Stimulated activated CD4-positive, alpha-beta T cell treated with anti-CD3 and anti-CD28 coated beads, Interleukin-2, amount 100 ng/mL, for 48 hours (primary cell): ENCODE data around the gene ZNF784.

ENCODE experiments used
- DNase-seq, 2 donors: peaks; one replicate each; pipeline ENCODE4 v3.0.0-alpha.2; 2020

Gene ZNF784

GRCh38 chr19:55655648-55656040, 31.3 kb upstream of the ZNF784 start:
- DNase-seq: no peak

GRCh38 chr19:55654868-55655647, 30.7 kb upstream of the ZNF784 start, which contains the start of gene U2AF2:
Gene U2AF2 (plus strand): TSS chr19:55655035. CDS start chr19:55655105, 70 bp downstream.
- peak; percentile 96 to 97 for DNase-seq

GRCh38 chr19:55654323-55654867, 30.0 kb upstream of the ZNF784 start:
- peak; percentile 96 to 98 for DNase-seq

GRCh38 chr19:55653651-55654322, 29.4 kb upstream of the ZNF784 start:
- DNase-seq: peak; percentile 93 to 97

- no peak for DNase-seq
Measured at GRCh38 chr19:55652311-55653128, 28.2 kb upstream of the ZNF784 start.

- no peak for DNase-seq
Measured at GRCh38 chr19:55651236-55651635, 26.9 kb upstream of the ZNF784 start.

GRCh38 chr19:55650602-55651230, 26.4 kb upstream of the ZNF784 start:
- no peak for DNase-seq

GRCh38 chr19:55650126-55650557, 25.8 kb upstream of the ZNF784 start:
- no peak for DNase-seq

GRCh38 chr19:55649268-55650125, 25.1 kb upstream of the ZNF784 start:
- no peak for DNase-seq

- no peak for DNase-seq
Measured at GRCh38 chr19:55648585-55649267, 24.4 kb upstream of the ZNF784 start.

- no peak for DNase-seq
Measured at GRCh38 chr19:55647732-55648584, 23.6 kb upstream of the ZNF784 start, which contains the start of gene CCDC106. Gene CCDC106 (plus strand): TSS chr19:55648212. CDS start chr19:55649047, 835 bp downstream.

GRCh38 chr19:55646889-55647731, 22.7 kb upstream of the ZNF784 start:
- DNase-seq: no peak

GRCh38 chr19:55645512-55645881, 21.1 kb upstream of the ZNF784 start:
- no peak for DNase-seq

- no peak for DNase-seq
Measured at GRCh38 chr19:55644842-55645511, 20.6 kb upstream of the ZNF784 start.

GRCh38 chr19:55644191-55644833, 19.9 kb upstream of the ZNF784 start:
- DNase-seq: no peak

GRCh38 chr19:55643887-55644176, 19.5 kb upstream of the ZNF784 start:
- DNase-seq: no peak

- peak; percentile 76 to 78 for DNase-seq
Measured at GRCh38 chr19:55643003-55643886, 18.9 kb upstream of the ZNF784 start, which contains the start of gene ZNF581. Gene ZNF581 (plus strand): TSS chr19:55643649. CDS start chr19:55644572, 923 bp downstream.
